ENCODE measurements around the gene NCBP1.

The NCBP1 gene

DNA sequence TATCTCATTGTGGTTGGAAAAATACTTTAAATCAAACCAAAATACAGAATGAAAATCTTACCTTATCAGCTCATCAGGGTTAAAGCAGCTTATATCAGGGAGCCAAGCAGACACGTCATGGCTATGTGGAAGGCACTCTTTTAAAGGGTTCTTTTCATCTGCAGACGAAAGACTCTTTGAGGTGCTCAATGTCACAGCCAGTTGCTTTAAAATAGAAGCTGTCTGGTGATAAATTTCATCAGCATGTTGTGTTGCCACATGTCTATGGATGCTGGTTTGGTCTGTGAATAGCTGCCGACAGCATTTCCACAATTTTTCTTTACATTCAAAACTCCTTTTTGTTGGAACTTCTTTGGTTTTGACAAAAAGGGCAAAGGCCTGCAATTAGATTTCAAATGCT is 8.0 kb upstream of the NCBP1 start:
- FAIRE-seq (no peak), DNase-seq (ENCODE audit: low spot score) (no peak)

DNA sequence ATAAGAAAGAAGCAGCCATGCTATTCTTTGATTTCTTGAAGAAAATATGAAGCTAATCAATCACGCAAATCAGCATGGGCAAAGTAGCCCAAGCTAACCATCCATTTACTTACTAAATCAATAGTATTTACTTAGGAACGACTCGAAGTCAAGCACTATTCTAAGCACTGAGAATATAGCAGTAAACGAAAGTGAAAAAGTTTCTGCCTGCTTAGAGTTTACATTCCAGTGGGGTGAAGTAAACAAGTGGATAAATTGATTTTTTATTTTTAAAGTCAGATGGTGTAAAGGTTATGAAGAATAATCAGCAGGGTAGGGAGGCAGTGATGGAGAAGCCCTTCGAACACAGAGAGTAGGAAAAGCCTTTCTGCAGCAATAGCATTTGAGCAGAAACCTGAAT is 6.0 kb upstream of the NCBP1 start:
- no peak for DNase-seq (ENCODE audit: low spot score)
- FAIRE-seq = no peak

DNA sequence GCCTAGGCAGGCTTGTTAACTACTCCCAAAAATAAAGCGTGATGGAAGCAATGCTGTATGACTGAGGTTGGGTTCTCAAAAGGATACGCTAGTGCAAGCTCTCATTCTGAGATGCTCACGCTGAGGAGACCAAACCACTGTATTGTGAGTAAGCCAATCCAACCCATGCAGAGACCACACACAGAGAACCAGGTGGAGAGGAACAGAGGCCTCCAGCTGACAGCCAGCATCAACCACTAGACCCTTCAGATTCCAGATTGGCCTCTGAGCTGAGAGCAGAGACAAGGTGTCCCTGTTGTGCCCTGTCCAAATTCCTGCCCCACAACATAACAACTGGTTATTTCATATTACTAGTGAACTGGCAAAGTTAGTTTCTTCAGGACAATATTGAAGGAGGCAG is 5.0 kb upstream of the NCBP1 start:
- no peak for FAIRE-seq
- DNase-seq (ENCODE audit: low spot score) = no peak

GRCh38 chr9:97629156-97629555 is 4.5 kb upstream of the NCBP1 start:
- no peak for DNase-seq (ENCODE audit: low spot score)
- FAIRE-seq = no peak

DNA sequence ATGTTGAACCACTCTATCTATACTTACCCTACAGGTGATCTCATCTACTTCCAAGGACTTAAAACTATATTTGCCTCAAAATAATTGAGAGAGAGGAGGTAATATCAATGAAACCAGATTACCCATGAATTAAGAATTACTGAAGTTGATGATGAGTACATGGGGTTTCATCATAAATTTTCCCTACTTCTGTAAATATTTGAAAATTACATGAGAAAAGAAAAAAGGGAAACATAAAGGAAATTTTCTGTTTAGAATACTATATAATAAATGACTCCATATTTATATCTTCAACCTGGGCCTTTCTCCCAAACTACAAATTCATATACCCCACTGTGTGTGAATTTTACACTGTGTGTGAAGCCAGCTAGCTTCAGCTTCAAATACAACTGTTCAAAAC is 3.0 kb upstream of the NCBP1 start:
- DNase-seq (ENCODE audit: low spot score) (no peak), FAIRE-seq (no peak)

- no peak for DNase-seq (ENCODE audit: low spot score)
These were observed 1.2 kb upstream of the NCBP1 start for GRCh38 chr9:97632248-97632984.

DNA sequence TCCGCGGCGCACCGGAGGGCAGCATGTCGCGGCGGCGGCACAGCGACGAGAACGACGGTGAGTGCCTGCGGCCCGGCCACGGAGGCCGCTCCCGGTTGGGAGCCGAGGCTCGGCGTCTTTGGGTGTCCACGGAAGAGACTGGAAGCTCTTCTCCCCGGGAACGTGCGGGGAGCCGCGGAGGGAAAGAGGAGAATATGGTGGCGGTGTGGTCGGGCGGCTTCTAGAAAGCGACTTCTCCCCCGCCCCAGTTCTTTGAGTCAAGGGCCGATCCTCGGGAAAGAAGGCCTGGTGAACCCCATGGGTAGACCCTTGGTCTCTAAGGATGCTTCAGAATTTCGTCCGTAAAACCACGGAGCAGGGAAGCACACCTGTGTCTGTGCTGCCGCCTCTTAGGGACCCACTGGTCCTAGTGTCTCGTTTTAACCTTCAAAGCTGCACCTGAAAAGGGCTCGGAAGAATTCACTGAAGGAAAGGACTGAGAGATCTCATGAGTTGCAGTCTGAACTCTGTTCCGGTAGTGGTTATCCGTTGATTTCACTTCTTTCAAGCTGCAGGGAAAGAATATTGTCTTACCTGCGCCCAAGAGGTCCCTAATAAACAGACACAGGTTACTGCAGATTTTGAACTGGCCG is 354 bp downstream of the NCBP1 start:
- FAIRE-seq (no peak), DNase-seq (ENCODE audit: low spot score) (no peak)

More at GRCh38 chr9:97632248-97632984, 1.2 kb upstream of the NCBP1 start:
- no peak for FAIRE-seq

DNA sequence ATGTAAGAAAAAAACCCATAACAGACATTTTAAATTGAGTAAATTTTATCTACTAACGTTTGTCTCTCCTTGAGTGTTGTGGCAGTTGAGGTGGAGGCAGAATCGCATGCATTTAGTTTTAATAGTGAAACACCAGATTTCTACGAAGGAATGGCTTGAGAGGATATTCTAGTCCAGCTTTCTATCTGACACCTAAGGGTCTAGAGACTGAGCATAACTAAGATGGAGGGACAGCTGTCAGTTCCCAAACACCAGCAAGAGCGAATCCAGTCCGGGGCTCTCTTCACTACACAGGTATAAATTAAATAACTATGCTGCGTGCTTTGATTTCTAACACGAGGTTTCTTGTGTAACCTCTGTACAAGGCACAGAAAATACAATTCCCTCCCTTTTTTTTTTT is 1.4 kb downstream of the NCBP1 start:
- no peak for DNase-seq (ENCODE audit: low spot score)
- FAIRE-seq = no peak

DNA sequence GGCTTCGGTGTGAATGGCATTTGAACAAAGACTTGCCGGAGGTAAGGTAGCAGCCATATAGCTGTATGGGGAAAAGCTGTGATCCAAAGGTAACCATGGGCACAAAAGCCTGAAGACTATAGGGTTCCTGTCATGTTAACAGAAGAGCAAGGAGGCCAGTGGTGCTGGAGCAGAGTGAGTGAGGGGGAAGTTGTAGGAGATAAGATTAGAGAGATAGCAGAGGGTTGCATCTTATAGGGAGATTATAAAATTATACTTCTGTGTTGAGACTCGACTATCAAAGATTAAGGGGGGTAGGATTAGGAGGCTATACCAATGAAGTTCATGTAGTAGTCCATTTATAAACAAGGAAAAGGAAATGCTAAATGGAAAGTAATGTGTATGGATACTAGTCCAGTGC is 3.3 kb downstream of the NCBP1 start:
- FAIRE-seq = no peak
- DNase-seq (ENCODE audit: low spot score) = no peak

DNA sequence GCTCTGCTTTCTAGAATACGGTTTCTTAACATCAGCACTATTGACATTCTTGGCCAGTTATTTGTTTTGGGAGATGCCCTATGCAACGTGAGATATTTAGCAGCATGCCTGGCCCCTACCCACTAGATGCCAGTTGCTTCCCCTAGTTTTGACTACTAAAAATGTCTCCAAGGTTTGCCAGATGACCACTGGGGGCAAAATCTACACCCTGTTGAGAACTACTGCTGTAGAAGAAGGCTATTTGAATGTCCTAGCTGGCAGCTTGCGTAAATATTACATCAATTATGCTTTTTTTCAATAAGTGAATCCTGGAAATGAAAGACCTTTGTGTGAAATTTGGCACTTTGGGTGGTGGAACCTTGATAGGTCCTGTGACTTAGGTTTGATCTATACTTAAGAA is 5.0 kb downstream of the NCBP1 start:
- no peak for FAIRE-seq
- DNase-seq (ENCODE audit: low spot score) = no peak

GRCh38 chr9:97640325-97640724 is 6.7 kb downstream of the NCBP1 start:
- FAIRE-seq = no peak

DNA sequence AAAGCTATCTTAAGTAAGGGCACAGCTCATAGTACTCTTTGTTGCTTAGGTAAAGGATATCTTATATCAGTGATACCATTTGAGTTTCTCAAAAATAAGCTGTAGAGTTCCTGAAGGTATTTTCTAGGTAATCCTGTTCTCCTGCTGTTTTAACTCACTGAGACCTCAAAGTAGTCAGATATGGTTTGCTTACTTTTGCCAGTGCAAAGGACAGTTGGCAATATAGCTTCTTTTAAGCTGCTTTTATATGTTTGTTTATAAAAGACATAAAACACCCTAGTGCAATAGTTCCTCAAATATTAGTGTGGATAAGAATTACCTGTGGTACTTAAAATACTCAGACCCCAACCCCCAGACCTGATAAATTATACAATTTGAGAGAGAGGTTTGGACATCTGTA is 12.1 kb downstream of the NCBP1 start:
- DNase-seq (ENCODE audit: low spot score) = no peak
- FAIRE-seq = no peak

More at GRCh38 chr9:97640325-97640724, 6.7 kb downstream of the NCBP1 start:
- DNase-seq (ENCODE audit: low spot score) = no peak

GRCh38 chr9:97647996-97648395 is 14.4 kb downstream of the NCBP1 start:
- DNase-seq (ENCODE audit: low spot score) (no peak), FAIRE-seq (no peak)

DNA sequence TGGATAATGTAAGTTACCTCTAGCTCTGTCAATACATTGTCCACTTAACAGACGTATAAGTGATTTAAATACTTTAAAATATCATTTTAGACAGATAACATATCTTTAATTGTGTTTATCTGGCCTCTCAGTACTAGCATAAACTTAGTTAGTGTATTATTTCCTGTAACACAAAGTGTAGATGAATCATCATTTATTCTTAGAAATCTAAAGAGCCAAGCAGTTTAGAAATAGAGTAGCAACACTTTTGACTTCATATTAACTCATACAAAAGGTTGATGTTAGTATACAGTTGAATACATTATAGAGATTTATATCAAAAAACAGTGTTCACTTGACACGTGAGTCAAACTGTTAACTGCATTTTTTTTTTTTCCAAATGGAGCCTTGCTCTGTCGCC is 18.0 kb downstream of the NCBP1 start:
- DNase-seq (ENCODE audit: low spot score) = no peak
- no peak for FAIRE-seq

DNA sequence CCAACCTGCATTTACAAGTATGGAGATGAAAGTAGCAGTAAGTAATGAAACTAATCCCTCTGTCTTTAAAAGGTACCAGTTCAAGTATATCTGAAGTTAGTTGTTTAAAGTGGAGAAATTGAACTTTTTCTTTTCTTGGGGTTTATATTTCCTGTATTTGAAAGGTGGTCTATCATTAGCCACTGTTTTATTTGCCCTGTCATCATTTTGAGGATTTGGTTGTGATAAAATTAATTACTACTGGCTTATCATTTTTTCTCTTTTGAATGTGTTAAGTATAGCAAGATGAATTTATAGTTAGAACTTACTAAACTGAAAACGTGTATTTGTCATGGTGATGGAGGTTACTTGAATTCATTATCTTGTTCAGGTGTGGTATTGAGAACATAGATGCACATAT is 25.1 kb downstream of the NCBP1 start:
- DNase-seq (ENCODE audit: low spot score) (no peak), FAIRE-seq (no peak)

DNA sequence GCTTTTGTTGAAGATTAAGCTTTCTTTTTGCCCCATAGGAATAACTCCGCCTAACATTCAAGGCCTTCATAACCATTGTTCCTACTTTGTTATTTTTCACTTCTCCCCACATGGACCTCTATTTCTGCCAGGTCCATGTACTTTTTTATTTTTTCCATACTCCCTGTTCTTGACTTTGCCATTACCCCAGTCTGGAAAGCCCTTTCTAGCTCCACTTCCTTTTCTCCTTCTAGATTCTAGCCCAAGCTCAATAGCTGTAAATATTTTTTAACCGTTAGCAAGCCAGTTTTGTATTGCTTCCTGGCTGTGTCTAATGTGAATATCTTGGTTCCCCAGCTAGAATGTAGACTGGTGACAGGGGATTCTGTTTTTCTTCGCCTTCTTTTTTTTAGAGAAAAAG is 26.1 kb downstream of the NCBP1 start:
- DNase-seq (ENCODE audit: low spot score) (no peak), FAIRE-seq (no peak)

DNA sequence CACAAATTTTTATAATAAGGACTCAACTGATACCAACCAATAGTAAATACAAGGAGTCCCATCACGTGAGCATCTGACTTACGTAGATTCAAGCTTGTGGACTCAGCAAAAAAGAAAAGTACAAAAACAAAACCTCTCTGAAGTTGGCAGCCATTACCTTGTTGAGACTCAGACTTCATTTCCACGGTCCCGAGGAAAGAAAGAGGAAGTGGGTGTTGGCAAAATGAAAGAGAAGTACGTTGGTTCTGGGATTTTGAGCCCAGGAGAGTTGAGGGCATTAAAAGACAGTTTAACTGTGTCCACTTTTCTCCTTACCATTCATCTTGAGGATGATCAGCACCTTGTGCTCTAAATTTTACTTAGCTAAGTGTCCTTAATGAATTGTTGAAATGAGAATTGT is 26.7 kb downstream of the NCBP1 start:
- FAIRE-seq = no peak

DNA sequence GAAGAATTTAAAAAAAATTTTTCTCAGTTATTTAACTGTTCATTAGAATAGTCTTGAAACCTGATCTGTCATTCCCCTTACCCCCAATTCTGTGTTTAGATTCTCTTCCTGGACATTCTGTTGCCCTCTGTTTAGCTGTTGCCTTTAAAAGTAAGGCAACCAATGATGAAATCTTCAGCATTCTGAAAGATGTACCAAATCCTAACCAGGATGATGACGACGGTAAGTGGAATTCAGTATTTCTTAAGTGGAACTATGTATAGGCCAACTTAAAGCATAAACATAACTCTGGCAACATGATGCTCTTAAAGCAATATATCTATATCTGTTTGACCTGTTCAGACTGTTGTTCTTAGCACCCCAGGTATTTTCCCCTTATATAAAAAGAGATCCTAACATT is 27.2 kb downstream of the NCBP1 start:
- no peak for FAIRE-seq
- no peak for DNase-seq (ENCODE audit: low spot score)

More for the DNA sequence above, 26.7 kb downstream of the NCBP1 start:
- DNase-seq (ENCODE audit: low spot score) = no peak

- no peak for FAIRE-seq
- DNase-seq (ENCODE audit: low spot score) = no peak
These were observed 32.1 kb downstream of the NCBP1 start for GRCh38 chr9:97665742-97666141.

DNA sequence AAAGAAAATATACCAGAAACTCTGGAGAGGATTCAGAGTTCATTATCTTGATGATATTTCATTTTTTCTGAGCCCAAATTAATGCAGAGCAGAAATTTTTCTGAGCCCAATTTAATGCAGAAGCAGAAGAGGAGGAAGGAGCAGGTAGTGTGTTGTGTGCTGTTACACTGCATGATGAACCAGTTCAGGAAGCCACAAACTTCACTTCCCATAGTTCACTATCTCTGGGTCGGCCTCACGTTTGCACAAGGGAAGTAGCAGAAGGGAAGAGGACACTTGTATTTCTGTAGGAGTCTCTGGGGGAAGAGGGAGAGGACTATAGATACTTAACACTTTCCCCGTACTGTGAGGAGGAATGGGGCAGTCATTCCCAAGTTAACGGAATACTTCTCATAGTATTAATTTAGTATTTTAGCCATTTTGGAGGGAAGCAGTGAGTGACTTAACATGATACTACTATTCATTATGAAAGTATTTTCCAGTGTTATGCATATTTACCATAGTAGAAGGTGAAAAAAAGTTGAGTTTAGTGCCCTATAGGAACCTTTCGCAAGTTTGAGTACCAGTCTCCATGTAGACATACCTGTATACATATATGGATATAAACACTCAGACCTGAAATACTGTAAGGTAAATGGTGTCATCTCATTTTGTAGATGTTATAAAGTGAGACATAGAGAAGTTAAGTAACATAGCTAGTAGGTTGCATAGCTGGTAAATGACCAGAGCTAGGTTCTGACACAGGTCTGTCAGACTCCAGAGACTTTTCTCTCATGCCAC is 33.5 kb downstream of the NCBP1 start:
- DNase-seq (ENCODE audit: low spot score) (no peak), FAIRE-seq (no peak)

DNA sequence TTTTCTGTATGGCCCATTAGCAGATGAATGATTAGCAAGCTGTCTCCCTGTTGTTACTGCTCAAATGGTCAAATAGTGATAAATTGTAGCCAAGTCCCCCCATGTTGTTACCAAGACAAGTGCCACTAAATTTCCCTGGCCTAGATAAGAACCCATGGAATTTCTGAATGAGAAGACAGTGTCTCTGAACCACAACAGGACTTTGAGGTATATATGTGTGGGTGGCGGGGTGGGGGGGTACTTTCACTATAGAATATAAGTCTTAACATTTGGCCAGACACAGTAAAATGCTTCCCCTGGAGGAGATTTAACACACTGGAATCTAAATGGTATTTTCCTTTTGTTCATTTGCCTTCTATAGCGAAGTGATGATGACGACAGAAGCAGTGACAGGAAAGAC is 34.9 kb downstream of the NCBP1 start:
- FAIRE-seq = no peak
- no peak for DNase-seq (ENCODE audit: low spot score)

GRCh38 chr9:97670586-97670985 is 37.0 kb downstream of the NCBP1 start:
- no peak for FAIRE-seq
- no peak for DNase-seq (ENCODE audit: low spot score)

DNA sequence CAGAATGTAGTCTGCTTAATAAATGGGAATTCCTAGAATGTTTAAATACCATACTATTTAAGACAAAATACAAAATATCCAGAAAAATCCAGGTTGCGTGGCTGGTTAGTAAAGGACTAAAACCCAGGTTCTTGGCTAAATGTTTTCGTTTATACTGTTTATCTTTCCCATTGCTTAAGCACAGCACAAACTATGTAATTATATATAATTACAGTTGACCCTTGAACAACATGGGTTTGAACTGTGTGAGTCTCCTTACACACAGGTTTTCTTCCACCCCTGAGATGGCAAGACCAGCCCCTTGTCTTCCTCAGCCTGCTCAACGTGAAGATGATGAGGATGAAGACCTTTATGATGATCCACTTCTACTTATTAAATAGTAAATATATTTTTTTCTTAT is 38.8 kb downstream of the NCBP1 start:
- FAIRE-seq (no peak), DNase-seq (ENCODE audit: low spot score) (no peak)

All from RCC 7860 (cell line).